ENCODE data around the gene VGLL4.

- TF ChIP-seq, protein P1, sequence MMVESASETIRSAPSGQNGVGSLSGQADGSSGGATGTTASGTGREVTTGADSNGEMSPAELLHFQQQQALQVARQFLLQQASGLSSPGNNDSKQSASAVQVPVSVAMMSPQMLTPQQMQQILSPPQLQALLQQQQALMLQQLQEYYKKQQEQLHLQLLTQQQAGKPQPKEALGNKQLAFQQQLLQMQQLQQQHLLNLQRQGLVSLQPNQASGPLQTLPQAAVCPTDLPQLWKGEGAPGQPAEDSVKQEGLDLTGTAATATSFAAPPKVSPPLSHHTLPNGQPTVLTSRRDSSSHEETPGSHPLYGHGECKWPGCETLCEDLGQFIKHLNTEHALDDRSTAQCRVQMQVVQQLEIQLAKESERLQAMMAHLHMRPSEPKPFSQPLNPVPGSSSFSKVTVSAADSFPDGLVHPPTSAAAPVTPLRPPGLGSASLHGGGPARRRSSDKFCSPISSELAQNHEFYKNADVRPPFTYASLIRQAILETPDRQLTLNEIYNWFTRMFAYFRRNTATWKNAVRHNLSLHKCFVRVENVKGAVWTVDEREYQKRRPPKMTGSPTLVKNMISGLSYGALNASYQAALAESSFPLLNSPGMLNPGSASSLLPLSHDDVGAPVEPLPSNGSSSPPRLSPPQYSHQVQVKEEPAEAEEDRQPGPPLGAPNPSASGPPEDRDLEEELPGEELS (CRISPR knock-in tag; IDR thresholded peaks at IDR 0.05), result no peak
- TF ChIP-seq NFE2L1 (CRISPR knock-in tag; IDR thresholded peaks at IDR 0.05) (no peak), STAT6 (CRISPR knock-in tag; conservative IDR thresholded peaks at IDR 0.05; ENCODE audit: low read depth) (no peak), E2F1 (CRISPR knock-in tag; IDR thresholded peaks at IDR 0.05) (no peak), TEAD4 (CRISPR knock-in tag; IDR thresholded peaks at IDR 0.05) (no peak), MYBL2 (CRISPR knock-in tag; IDR thresholded peaks at IDR 0.05) (no peak), ZNF232 (CRISPR knock-in tag; IDR thresholded peaks at IDR 0.05) (no peak), NFYB (CRISPR knock-in tag; conservative IDR thresholded peaks at IDR 0.05; ENCODE audit: low read depth) (no peak), ATF3 (CRISPR knock-in tag; conservative IDR thresholded peaks at IDR 0.05) (no peak), TP53 (CRISPR knock-in tag; IDR thresholded peaks at IDR 0.05) (no peak), CBFB (CRISPR knock-in tag; IDR thresholded peaks at IDR 0.05; ENCODE audit: low read depth) (no peak)
- TF ChIP-seq, protein P2, sequence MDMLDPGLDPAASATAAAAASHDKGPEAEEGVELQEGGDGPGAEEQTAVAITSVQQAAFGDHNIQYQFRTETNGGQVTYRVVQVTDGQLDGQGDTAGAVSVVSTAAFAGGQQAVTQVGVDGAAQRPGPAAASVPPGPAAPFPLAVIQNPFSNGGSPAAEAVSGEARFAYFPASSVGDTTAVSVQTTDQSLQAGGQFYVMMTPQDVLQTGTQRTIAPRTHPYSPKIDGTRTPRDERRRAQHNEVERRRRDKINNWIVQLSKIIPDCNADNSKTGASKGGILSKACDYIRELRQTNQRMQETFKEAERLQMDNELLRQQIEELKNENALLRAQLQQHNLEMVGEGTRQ (CRISPR knock-in tag; IDR thresholded peaks at IDR 0.05), result no peak
- TF ChIP-seq, protein P3, sequence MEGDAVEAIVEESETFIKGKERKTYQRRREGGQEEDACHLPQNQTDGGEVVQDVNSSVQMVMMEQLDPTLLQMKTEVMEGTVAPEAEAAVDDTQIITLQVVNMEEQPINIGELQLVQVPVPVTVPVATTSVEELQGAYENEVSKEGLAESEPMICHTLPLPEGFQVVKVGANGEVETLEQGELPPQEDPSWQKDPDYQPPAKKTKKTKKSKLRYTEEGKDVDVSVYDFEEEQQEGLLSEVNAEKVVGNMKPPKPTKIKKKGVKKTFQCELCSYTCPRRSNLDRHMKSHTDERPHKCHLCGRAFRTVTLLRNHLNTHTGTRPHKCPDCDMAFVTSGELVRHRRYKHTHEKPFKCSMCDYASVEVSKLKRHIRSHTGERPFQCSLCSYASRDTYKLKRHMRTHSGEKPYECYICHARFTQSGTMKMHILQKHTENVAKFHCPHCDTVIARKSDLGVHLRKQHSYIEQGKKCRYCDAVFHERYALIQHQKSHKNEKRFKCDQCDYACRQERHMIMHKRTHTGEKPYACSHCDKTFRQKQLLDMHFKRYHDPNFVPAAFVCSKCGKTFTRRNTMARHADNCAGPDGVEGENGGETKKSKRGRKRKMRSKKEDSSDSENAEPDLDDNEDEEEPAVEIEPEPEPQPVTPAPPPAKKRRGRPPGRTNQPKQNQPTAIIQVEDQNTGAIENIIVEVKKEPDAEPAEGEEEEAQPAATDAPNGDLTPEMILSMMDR (IDR thresholded peaks at IDR 0.05), result no peak
- TF ChIP-seq, protein P4, sequence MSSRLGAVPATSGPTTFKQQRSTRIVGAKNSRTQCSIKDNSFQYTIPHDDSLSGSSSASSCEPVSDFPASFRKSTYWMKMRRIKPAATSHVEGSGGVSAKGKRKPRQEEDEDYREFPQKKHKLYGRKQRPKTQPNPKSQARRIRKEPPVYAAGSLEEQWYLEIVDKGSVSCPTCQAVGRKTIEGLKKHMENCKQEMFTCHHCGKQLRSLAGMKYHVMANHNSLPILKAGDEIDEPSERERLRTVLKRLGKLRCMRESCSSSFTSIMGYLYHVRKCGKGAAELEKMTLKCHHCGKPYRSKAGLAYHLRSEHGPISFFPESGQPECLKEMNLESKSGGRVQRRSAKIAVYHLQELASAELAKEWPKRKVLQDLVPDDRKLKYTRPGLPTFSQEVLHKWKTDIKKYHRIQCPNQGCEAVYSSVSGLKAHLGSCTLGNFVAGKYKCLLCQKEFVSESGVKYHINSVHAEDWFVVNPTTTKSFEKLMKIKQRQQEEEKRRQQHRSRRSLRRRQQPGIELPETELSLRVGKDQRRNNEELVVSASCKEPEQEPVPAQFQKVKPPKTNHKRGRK (CRISPR knock-in tag; IDR thresholded peaks at IDR 0.05; ENCODE audit: borderline replicate concordance), result no peak
Observed at GRCh38 chr3:11584570-11584969, 59.1 kb downstream of the VGLL4 start.

Measured in WTC11 (cell line).